Measurements from ENCODE around the gene COL4A4. TPM values are rescaled to one million over a fixed set of nuclear protein-coding genes. Genes with fewer than 3 reads are reported as not detected.

The COL4A4 gene
- polyA plus RNA-seq, 2 of the 4 experiments (the other 2 are of a cell fraction): 1.7 to 6.8 TPM

DNA sequence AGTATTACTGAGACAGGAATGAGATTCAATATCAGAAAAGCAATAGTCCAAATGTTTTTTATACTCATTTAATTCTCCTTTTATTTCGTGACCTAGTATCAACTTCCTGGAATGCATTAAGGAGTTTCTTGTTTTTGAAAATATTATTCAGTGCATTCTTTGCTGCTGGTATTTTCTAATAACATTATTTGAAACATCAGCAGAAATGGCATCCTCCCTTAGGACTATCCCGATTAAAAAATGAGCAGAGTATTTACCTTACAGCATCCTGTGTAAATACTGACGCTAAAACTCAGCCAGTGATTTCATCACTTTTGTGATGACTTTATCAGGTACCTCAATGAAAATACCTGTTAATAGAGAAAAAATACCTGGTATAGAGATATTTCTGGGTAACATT, 16.8 kb upstream of the COL4A4 start:
- 16% methylated on average over 3 of the region's 3 CpGs for WGBS (ENCODE audit: missing lambda C conversion rate)
- POLR2A ChIA-PET: no interaction called here
- ATAC-seq (peak in 1 of 2 experiments; percentile 36; a peak in 2 of 6 replicates), FAIRE-seq (no peak), DNase-seq (ENCODE audit: low read depth in 1 of 2, low spot score in 1 of 2) (no peak)
- Histone ChIP-seq H3K4me2 (peak overlapping the region; percentile 44), H3K27ac (peak overlapping the region in 1 of 2 experiments; percentile 8; a peak in 1 of 6 replicates), H3K9me3 (peaks cover 4% of the 10 kb centered on the region; the same call in 1 of the 3 replicates), H3K4me3 (no peak overlapping the region), H3K4me1 (peaks cover 41% of the 10 kb centered on the region)
- CTCF ChIA-PET: no interaction called here
- no peak for TF ChIP-seq CBX8 (IDR thresholded peaks at IDR 0.05)
- no peak for TF ChIP-seq GATA3 (IDR thresholded peaks at IDR 0.05; ENCODE audit: borderline replicate concordance)
- peak; percentile 83 for TF ChIP-seq MAFK (IDR thresholded peaks at IDR 0.05; ENCODE audit: partially characterized antibody)
- TF ChIP-seq HEYL (CRISPR knock-in tag; IDR thresholded peaks at IDR 0.05): no peak

DNA sequence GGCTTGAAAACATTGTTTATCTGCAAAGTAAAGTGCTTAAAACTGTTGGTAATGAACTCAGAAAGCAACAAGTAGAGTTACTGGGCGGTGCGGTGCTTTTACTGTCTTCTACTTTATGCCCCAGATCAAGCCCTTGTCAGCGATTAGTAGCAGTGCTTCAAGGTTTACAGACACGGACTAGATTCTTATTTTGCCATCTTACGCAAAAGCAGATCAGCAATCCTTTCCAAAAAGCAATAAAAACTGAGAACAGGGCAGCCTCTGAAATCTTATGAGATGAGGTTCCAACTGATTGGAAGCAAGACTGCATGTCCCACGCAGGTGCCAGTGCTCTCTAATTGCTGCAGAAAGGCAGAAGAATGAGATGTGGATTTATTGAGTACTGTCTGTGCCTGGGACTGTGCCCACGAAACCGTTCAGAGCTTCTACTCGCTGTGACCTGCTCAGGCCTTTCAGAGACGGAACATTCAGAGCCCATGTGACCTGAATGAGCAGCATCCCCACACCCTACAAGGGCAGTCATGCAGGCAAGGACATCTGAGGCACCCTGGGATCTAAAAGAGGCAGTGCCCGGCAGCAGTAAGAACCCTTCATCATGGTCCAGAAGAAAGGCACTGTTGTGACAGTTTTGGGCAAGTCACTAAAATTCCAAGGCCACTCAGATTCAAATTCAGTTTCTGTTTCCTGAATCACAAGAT, 16.1 kb upstream of the COL4A4 start:
- DNase-seq (ENCODE audit: low read depth in 1 of 2, low spot score in 1 of 2) (peak in 1 of 2 experiments; percentile 15), ATAC-seq (peak; percentile 73 to 75), FAIRE-seq (no peak)
- H3K27ac ChIP-seq: peak overlapping the region; percentile 8 to 68; a peak in 5 of 6 replicates
- no peak for TF ChIP-seq MAZ (IDR thresholded peaks at IDR 0.05; ENCODE audit: borderline replicate concordance, low read depth, low read length)
- TF ChIP-seq, protein P1, sequence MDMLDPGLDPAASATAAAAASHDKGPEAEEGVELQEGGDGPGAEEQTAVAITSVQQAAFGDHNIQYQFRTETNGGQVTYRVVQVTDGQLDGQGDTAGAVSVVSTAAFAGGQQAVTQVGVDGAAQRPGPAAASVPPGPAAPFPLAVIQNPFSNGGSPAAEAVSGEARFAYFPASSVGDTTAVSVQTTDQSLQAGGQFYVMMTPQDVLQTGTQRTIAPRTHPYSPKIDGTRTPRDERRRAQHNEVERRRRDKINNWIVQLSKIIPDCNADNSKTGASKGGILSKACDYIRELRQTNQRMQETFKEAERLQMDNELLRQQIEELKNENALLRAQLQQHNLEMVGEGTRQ (IDR thresholded peaks at IDR 0.05): no peak
- TF ChIP-seq, protein P2, sequence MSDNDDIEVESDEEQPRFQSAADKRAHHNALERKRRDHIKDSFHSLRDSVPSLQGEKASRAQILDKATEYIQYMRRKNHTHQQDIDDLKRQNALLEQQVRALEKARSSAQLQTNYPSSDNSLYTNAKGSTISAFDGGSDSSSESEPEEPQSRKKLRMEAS (IDR thresholded peaks at IDR 0.05): no peak
- TF ChIP-seq RNF2 (IDR thresholded peaks at IDR 0.05; ENCODE audit: borderline replicate concordance, low read depth): no peak
- no peak for TF ChIP-seq PHF8 (IDR thresholded peaks at IDR 0.05; ENCODE audit: borderline replicate concordance, low read depth)
- TF ChIP-seq TP53 (CRISPR knock-in tag; IDR thresholded peaks at IDR 0.05): no peak
- TF ChIP-seq, protein P3, sequence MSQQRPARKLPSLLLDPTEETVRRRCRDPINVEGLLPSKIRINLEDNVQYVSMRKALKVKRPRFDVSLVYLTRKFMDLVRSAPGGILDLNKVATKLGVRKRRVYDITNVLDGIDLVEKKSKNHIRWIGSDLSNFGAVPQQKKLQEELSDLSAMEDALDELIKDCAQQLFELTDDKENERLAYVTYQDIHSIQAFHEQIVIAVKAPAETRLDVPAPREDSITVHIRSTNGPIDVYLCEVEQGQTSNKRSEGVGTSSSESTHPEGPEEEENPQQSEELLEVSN (IDR thresholded peaks at IDR 0.05; ENCODE audit: borderline replicate concordance, low read depth): no peak
- no peak for TF ChIP-seq GATA3 (IDR thresholded peaks at IDR 0.05; ENCODE audit: borderline replicate concordance)
- TF ChIP-seq, protein P4, sequence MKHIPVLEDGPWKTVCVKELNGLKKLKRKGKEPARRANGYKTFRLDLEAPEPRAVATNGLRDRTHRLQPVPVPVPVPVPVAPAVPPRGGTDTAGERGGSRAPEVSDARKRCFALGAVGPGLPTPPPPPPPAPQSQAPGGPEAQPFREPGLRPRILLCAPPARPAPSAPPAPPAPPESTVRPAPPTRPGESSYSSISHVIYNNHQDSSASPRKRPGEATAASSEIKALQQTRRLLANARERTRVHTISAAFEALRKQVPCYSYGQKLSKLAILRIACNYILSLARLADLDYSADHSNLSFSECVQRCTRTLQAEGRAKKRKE (CRISPR knock-in tag; IDR thresholded peaks at IDR 0.05; ENCODE audit: low read depth): no peak
- TF ChIP-seq CHD4 (IDR thresholded peaks at IDR 0.05; ENCODE audit: borderline replicate concordance): no peak
- TF ChIP-seq FOSB (CRISPR knock-in tag; IDR thresholded peaks at IDR 0.05): no peak
- TF ChIP-seq, protein P5, sequence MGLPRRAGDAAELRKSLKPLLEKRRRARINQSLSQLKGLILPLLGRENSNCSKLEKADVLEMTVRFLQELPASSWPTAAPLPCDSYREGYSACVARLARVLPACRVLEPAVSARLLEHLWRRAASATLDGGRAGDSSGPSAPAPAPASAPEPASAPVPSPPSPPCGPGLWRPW (IDR thresholded peaks at IDR 0.05): no peak
- TF ChIP-seq CBX2 (IDR thresholded peaks at IDR 0.05; ENCODE audit: borderline replicate concordance, low read depth): no peak
- no peak for TF ChIP-seq POLR2A (IDR thresholded peaks at IDR 0.05; ENCODE audit: low read length)
- TF ChIP-seq, protein P6, sequence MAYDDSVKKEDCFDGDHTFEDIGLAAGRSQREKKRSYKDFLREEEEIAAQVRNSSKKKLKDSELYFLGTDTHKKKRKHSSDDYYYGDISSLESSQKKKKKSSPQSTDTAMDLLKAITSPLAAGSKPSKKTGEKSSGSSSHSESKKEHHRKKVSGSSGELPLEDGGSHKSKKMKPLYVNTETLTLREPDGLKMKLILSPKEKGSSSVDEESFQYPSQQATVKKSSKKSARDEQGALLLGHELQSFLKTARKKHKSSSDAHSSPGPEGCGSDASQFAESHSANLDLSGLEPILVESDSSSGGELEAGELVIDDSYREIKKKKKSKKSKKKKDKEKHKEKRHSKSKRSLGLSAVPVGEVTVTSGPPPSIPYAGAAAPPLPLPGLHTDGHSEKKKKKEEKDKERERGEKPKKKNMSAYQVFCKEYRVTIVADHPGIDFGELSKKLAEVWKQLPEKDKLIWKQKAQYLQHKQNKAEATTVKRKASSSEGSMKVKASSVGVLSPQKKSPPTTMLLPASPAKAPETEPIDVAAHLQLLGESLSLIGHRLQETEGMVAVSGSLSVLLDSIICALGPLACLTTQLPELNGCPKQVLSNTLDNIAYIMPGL (CRISPR knock-in tag; IDR thresholded peaks at IDR 0.05; ENCODE audit: borderline replicate concordance): no peak
- peak overlapping the region; percentile 44 for H3K4me2 ChIP-seq
- 74% methylated on average over 11 of the region's 11 CpGs for WGBS (ENCODE audit: missing lambda C conversion rate)
- POLR2A ChIA-PET: no interaction called here
- peaks cover 41% of the 10 kb centered on the region for H3K4me1 ChIP-seq
- no peak overlapping the region for H3K4me3 ChIP-seq
- CTCF ChIA-PET: interaction anchor here (2.2 kb wide), 1 partner anchor 59 kb away, joined by 8 read pairs; no protein-coding TSS in a partner anchor
- peaks cover 4% of the 10 kb centered on the region; the same call in 1 of the 3 replicates for H3K9me3 ChIP-seq
